Superior temporal gyrus (tissue), 1 donor: Measurements from ENCODE around the gene EFCAB14.
A peak's percentile ranks its signal among the peaks of the same experiment; 100 is the strongest.
"Not testable (repeated sequence)": the region's sequence is repeated elsewhere in the genome, so short reads cannot be mapped to it uniquely, and the experiment has no call there.

Source experiments
- DNase-seq: peaks from one replicate; pipeline ENCODE4 v3.0.0-alpha.2; 2016; ENCODE audit errors: extremely low spot score

EFCAB14 gene

GRCh38 chr1:46721686-46722205, 2.8 kb upstream of the EFCAB14 start:
- no peak for DNase-seq

- DNase-seq, result no peak
Observed at GRCh38 chr1:46721204-46721603, 2.3 kb upstream of the EFCAB14 start.

GRCh38 chr1:46720319-46720718, 1.4 kb upstream of the EFCAB14 start:
- DNase-seq, result not testable (repeated sequence)

GRCh38 chr1:46719689-46720088, 775 bp upstream of the EFCAB14 start:
- no peak for DNase-seq

- no peak for DNase-seq
Observed at GRCh38 chr1:46718340-46718726, 581 bp downstream of the EFCAB14 start.

- DNase-seq, result no peak
Observed at GRCh38 chr1:46717654-46718053, 1.3 kb downstream of the EFCAB14 start.

- no peak for DNase-seq
Observed at GRCh38 chr1:46714976-46715375, 3.9 kb downstream of the EFCAB14 start.

- no peak for DNase-seq
Observed at GRCh38 chr1:46708121-46708520, 10.8 kb downstream of the EFCAB14 start.

GRCh38 chr1:46705408-46705807, 13.5 kb downstream of the EFCAB14 start:
- no peak for DNase-seq

GRCh38 chr1:46703927-46704641, 14.8 kb downstream of the EFCAB14 start:
- no peak for DNase-seq

- DNase-seq, result no peak
Observed at GRCh38 chr1:46699666-46700065, 19.2 kb downstream of the EFCAB14 start.

- DNase-seq, result no peak
Observed at GRCh38 chr1:46697053-46697452, 21.9 kb downstream of the EFCAB14 start.

GRCh38 chr1:46694676-46695075, 24.2 kb downstream of the EFCAB14 start:
- not testable (repeated sequence) for DNase-seq

- DNase-seq, result no peak
Observed at GRCh38 chr1:46692811-46693770, 25.8 kb downstream of the EFCAB14 start.

GRCh38 chr1:46691997-46692790, 26.7 kb downstream of the EFCAB14 start:
- peak; percentile 64 for DNase-seq

GRCh38 chr1:46690931-46691421, 27.9 kb downstream of the EFCAB14 start:
- DNase-seq, result no peak

- no peak for DNase-seq
Observed at GRCh38 chr1:46689897-46690296, 29.0 kb downstream of the EFCAB14 start.

- no peak for DNase-seq
Observed at GRCh38 chr1:46689356-46689755, 29.6 kb downstream of the EFCAB14 start.

GRCh38 chr1:46687921-46688509, 30.9 kb downstream of the EFCAB14 start:
- DNase-seq, result no peak

- no peak for DNase-seq
Observed at GRCh38 chr1:46687093-46687659, 31.7 kb downstream of the EFCAB14 start.

- no peak for DNase-seq
Observed at GRCh38 chr1:46686255-46686654, 32.7 kb downstream of the EFCAB14 start.
